ENCODE data around the gene FCMR.

GRCh38 chr1:206866062-206866461 lies 55.7 kb downstream of the FCMR start:
- TF ChIP-seq REST (IDR thresholded peaks at IDR 0.05) (no peak), MAX (IDR thresholded peaks at IDR 0.05) (no peak), CTCF (IDR thresholded peaks at IDR 0.05; ENCODE audit: low read depth, low read length, missing input control) (no peak)

All from liver (tissue), 2 donors.